ENCODE data around the gene ABCC9. TPM values are rescaled to one million over a fixed set of nuclear protein-coding genes. Genes with fewer than 3 reads are reported as not detected.

ABCC9 gene
- not detected for polyA plus RNA-seq

DNA sequence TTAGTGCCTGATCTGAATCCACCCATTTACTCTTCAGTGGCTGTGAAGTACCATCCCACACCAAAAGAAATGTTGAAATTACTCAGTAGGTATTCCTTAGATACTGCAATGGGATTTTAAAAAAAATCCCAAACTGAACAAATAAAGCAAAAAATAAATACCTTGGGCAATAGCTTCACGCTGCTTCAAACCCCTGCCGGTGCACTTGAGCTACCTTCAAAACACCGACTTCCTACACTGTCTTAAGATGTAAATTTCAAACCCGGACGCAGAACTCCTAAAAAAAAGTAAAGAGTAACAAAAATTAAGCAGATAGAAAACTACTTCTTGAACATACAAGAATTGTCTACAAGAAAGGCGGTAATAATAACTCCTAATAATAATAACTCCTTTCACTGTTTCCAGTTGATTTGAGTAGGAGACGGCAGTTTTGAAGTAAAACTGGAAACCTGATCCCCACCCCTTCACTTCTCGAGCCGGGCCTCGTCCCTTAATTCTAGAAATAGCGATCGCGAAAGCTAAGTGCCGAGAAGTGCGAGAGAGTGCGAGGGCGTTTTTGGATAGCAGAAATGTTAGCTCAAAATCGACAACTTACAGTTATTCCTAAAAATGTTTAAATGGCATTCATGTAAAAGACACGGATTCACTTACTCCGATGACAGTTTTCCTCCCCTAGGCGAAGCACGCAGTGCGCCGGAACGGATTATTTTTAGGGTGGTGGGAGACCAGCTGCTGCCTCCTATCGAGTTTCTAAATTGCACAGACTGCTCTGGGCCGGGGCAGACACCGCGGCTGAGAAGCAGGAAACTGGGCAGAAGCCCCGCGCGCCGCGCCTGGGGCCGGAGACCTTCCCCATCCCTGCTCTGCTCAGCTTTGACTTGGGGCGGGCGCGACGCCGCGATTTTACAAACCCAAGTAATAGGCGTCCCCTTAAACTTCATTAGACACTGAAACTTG is at the start of gene ABCC9:
ABCC9 (minus strand) TSS at position 878 of the 957 bp plus-strand sequence. CDS start 4,752 bp downstream, outside the sequence.
- DNase-seq = no peak
- Mint-ChIP-seq H3K4me1 (peaks cover 0 to 9% of the 10 kb centered on the region in 2 donors), H3K4me3 (peak within 1 kb of the TSS in 1 of 5 donors; percentile 38), H3K9me3 (peaks cover 0 to 36% (median 10%) of the 10 kb centered on the region in 6 donors), H3K27me3 (ENCODE audit: low read depth in 3 of 3) (peaks cover 13 to 28% (median 20%) of the 10 kb centered on the region in 3 donors), H3K27ac (no peak within 1 kb of the TSS), H3K36me3 (peaks cover 0 to 7% (median 0%) of the 10 kb centered on the region in 3 donors)

DNA sequence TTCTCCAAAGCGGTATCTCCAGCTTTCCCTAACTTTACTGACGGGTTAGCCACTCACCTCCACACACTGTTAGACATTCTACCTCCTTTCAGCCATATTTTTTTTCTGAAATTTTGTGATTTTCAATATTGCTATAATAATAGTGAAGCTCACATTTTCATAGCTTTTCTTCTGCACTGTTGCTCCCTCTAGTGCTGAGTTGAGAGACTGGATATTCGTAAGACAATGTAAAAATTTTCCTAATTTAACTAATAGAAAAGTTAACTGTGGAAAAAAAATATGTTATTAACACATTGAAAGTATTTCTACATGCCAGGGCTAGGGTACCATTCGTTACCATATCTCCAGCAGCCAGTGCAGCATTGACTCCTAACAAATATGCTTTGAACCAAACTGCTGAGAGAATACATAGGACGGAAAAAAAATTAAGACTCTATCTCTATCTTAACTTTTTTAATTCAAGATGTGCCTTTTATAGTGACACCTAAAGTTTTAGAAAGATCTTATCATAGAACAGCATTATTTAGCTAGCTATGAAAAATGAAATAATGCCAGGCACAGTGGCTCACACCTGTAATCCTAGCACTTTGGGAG is 48.7 kb upstream of the ABCC9 start:
- H3K4me1 Mint-ChIP-seq = no peaks in the 10 kb centered on the region
- H3K27me3 Mint-ChIP-seq (ENCODE audit: low read depth in 3 of 3) = peaks cover 0 to 10% (median 5%) of the 10 kb centered on the region in 3 donors

DNA sequence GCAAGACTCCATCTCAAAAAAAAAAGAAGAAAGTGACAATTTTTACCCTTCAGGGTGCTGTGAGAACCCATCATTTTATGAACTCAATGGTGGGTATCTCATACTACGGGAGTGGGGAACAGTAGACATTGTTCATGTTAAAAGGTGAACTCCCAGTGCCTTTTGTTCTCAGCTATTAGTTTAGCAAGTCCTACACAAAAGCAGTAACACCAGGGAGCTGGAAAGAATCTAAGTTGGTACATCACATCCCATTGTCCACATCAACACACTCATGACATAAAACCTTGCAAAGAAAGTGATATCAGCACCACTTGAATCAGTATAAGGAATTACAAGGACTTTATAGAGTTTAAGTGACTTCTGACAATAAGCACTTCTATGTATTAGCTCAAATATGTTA is 47.4 kb upstream of the ABCC9 start:
- H3K27ac Mint-ChIP-seq = no peak overlapping the region
- no peaks in the 10 kb centered on the region for H3K9me3 Mint-ChIP-seq
- no peaks in the 10 kb centered on the region for H3K36me3 Mint-ChIP-seq
- peaks cover 0 to 7% (median 5%) of the 10 kb centered on the region in 3 donors for H3K27me3 Mint-ChIP-seq (ENCODE audit: low read depth in 3 of 3)
- no peak for DNase-seq
- no peak overlapping the region for H3K4me3 Mint-ChIP-seq
- no peaks in the 10 kb centered on the region for H3K4me1 Mint-ChIP-seq

More for the DNA sequence above, 48.7 kb upstream of the ABCC9 start:
- no peak overlapping the region for H3K4me3 Mint-ChIP-seq
- DNase-seq = no peak
- H3K36me3 Mint-ChIP-seq = no peaks in the 10 kb centered on the region
- peaks cover 0 to 3% (median 0%) of the 10 kb centered on the region in 6 donors for H3K9me3 Mint-ChIP-seq
- no peak overlapping the region for H3K27ac Mint-ChIP-seq

DNA sequence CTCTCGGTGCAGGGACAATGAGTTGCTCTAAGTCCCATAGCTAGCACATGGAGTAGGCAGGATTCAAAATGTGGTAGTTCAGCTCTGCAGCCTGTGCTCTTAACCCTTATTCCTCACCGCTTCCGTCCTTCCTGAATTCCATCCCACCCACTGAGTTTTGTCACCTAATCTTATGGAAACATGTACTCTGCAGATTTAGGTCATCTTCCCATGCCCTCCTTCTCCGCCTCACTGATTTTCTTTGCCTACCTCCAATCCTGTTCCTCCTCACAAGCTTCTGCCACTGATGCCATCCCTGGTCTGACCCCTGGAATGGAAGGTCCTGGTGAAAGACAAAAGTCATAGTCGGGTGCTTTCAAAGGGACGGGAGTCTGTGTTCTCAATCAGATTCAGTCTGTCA is 46.5 kb upstream of the ABCC9 start:
- H3K27ac Mint-ChIP-seq = no peak overlapping the region
- H3K4me3 Mint-ChIP-seq = no peak overlapping the region
- no peaks in the 10 kb centered on the region for H3K4me1 Mint-ChIP-seq
- no peaks in the 10 kb centered on the region for H3K9me3 Mint-ChIP-seq
- no peaks in the 10 kb centered on the region for H3K36me3 Mint-ChIP-seq
- peaks cover 0 to 7% (median 5%) of the 10 kb centered on the region in 3 donors for H3K27me3 Mint-ChIP-seq (ENCODE audit: low read depth in 3 of 3)
- no peak for DNase-seq

DNA sequence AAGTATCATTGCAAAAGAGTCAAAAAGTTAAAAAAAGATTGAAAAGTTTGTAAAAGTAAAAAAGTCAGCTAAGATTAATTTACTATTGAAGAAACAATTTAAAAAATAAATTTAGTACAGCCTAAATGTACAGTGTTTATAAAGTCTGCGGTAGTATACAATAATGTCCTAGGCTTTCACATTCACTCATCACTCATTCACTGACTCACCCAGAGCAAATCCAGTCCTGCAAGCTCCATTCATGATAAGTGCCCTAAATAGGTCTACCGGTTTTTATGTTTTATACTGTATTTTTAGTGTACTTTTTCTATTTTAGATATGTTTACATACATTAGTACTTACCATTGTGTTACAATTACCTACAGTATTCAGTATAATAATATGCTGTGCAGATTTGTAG is 43.9 kb upstream of the ABCC9 start:
- no peak overlapping the region for H3K4me3 Mint-ChIP-seq
- H3K27ac Mint-ChIP-seq = no peak overlapping the region
- H3K4me1 Mint-ChIP-seq = no peaks in the 10 kb centered on the region
- peaks cover 0 to 9% (median 5%) of the 10 kb centered on the region in 3 donors for H3K27me3 Mint-ChIP-seq (ENCODE audit: low read depth in 3 of 3)
- no peaks in the 10 kb centered on the region for H3K36me3 Mint-ChIP-seq
- DNase-seq = no peak
- peaks cover 0 to 4% (median 0%) of the 10 kb centered on the region in 6 donors for H3K9me3 Mint-ChIP-seq

DNA sequence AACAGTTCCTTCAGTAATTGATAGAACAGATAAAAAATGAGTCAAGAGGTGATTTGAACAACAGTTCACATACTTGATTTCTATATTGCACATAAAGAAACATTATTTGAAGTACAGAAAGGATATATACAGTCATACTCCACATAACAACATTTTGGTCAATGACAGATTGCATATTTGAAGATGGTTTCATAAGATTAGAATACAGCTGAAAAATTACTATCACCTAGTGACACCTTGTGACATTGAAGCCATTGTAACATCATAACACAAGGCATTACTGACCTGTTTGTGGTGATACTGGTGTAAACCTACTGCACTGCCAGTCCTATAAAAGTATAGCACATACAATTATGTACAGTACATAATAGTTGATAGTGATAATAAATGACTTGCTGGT is 43.1 kb upstream of the ABCC9 start:
- H3K36me3 Mint-ChIP-seq = no peaks in the 10 kb centered on the region
- H3K4me3 Mint-ChIP-seq = no peak overlapping the region
- H3K27ac Mint-ChIP-seq = no peak overlapping the region
- no peak for DNase-seq
- H3K9me3 Mint-ChIP-seq = peaks cover 0 to 5% (median 0%) of the 10 kb centered on the region in 6 donors
- no peaks in the 10 kb centered on the region for H3K4me1 Mint-ChIP-seq
- H3K27me3 Mint-ChIP-seq (ENCODE audit: low read depth in 3 of 3) = peaks cover 0 to 6% (median 2%) of the 10 kb centered on the region in 3 donors

DNA sequence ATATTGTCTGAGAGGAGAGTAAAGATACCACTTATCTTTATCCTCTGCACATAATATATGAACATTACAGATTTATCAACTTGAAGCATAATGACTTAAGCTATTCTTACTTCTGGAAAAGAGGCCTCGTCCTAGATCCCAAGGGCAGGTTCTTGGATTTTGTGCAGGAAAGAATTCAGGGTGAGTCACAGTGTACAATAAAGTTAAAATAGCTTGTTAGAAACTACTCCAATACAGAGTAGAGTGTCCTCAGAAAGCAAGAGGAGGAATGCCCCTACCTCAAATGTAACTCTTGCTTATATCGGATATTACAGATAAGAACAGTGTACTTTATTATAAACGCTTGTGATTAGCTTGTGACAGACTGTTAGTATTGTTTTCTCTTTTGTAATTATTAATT is 41.9 kb upstream of the ABCC9 start:
- H3K9me3 Mint-ChIP-seq = peaks cover 0 to 5% (median 0%) of the 10 kb centered on the region in 6 donors
- no peak overlapping the region for H3K27ac Mint-ChIP-seq
- H3K27me3 Mint-ChIP-seq (ENCODE audit: low read depth in 3 of 3) = peaks cover 0 to 6% (median 2%) of the 10 kb centered on the region in 3 donors
- no peak overlapping the region for H3K4me3 Mint-ChIP-seq
- DNase-seq = no peak
- H3K4me1 Mint-ChIP-seq = no peaks in the 10 kb centered on the region
- no peaks in the 10 kb centered on the region for H3K36me3 Mint-ChIP-seq

DNA sequence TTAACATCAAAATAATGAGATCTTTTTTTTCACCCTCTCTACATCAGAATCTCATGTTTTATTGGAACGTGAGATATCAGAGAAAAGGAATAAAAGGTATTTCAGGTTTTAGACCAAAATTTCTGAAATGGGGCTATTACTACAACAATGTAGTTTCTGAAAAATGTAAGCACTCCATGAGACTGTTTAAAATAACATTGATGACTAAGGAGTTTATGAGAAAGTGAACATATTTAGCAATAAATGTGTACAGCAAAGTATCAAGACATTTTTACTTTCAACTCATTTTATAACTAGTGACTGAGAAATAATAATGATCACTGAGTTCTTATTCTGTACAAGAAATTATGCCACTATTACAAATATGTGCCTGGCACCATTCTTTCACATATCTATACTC is 39.3 kb upstream of the ABCC9 start:
- no peak for DNase-seq
- Mint-ChIP-seq H3K36me3 (no peaks in the 10 kb centered on the region), H3K4me3 (no peak overlapping the region), H3K9me3 (peaks cover 0 to 5% (median 0%) of the 10 kb centered on the region in 6 donors), H3K27ac (no peak overlapping the region), H3K27me3 (ENCODE audit: low read depth in 3 of 3) (peaks cover 0 to 4% (median 0%) of the 10 kb centered on the region in 3 donors), H3K4me1 (no peaks in the 10 kb centered on the region)

DNA sequence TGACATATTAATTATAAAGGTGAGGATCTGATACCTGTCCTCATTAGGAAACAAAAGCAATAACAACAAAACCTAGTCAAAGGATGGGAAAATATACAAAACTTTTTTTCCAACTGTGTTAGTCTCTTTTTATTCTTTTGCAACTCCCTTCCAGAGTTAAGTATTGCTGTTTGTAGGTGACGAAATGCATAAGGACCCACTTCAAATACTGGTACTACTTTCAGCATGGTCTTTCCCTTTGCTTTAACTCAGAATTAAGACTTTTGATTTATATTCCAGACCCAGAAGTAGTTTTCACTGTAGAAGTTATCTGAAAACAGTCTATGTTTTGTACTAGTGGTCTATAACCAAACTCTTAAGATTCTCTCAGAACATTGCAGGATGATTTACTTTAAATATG is 34.1 kb upstream of the ABCC9 start:
- no peak for DNase-seq
- H3K36me3 Mint-ChIP-seq = no peaks in the 10 kb centered on the region
- H3K4me3 Mint-ChIP-seq = no peak overlapping the region
- H3K27ac Mint-ChIP-seq = no peak overlapping the region
- H3K4me1 Mint-ChIP-seq = no peaks in the 10 kb centered on the region
- peaks cover 0 to 1% (median 0%) of the 10 kb centered on the region in 6 donors for H3K9me3 Mint-ChIP-seq
- H3K27me3 Mint-ChIP-seq (ENCODE audit: low read depth in 3 of 3) = peaks cover 0 to 2% (median 2%) of the 10 kb centered on the region in 3 donors

DNA sequence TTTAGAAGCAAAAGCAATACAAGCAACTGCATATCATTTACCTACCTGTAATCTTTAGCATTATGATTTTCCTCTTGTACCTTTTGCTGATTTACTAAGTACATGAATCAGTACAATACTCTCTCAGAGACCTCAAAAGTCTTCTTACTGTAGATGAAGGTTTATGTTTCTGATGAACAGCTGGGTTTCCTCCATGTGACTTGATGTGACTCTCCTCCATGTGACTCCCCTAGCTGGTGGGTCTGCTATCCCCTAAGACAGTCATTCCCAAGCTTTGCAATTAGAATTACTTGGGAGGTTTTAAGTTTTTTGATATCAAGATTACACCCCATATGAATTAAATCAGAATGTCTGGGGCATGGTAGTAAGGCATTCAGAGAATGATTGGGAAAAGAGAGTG is 32.0 kb upstream of the ABCC9 start:
- DNase-seq = no peak
- H3K9me3 Mint-ChIP-seq = no peaks in the 10 kb centered on the region

DNA sequence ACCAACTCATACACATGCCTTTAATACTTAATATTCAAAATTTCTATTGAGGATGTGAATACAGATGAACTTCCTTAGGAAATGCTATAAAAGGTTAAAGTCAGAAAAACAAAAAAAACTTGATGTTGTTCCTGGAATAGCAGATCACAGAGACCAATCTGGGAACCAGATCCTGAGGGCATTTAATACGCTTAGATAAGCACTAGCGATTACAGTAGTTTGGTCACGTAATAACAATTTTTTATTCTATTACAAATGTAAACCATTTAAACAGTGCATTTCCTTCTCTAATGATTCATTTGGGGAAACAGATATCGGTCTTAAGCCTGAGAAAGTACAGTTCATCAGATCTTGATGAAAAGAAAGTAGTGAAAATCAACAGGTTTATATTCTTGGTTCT is 30.8 kb upstream of the ABCC9 start:
- H3K4me1 Mint-ChIP-seq = no peaks in the 10 kb centered on the region
- H3K4me3 Mint-ChIP-seq = no peak overlapping the region
- DNase-seq = no peak
- H3K27me3 Mint-ChIP-seq (ENCODE audit: low read depth in 3 of 3) = peaks cover 0 to 2% (median 2%) of the 10 kb centered on the region in 3 donors
- H3K27ac Mint-ChIP-seq = no peak overlapping the region
- no peaks in the 10 kb centered on the region for H3K36me3 Mint-ChIP-seq
- H3K9me3 Mint-ChIP-seq = peaks cover 0 to 7% (median 1%) of the 10 kb centered on the region in 6 donors

More for the DNA sequence above, 32.0 kb upstream of the ABCC9 start:
- H3K27ac Mint-ChIP-seq = no peak overlapping the region
- no peaks in the 10 kb centered on the region for H3K36me3 Mint-ChIP-seq
- H3K4me1 Mint-ChIP-seq = no peaks in the 10 kb centered on the region
- H3K27me3 Mint-ChIP-seq (ENCODE audit: low read depth in 3 of 3) = peaks cover 0 to 2% (median 2%) of the 10 kb centered on the region in 3 donors
- no peak overlapping the region for H3K4me3 Mint-ChIP-seq

DNA sequence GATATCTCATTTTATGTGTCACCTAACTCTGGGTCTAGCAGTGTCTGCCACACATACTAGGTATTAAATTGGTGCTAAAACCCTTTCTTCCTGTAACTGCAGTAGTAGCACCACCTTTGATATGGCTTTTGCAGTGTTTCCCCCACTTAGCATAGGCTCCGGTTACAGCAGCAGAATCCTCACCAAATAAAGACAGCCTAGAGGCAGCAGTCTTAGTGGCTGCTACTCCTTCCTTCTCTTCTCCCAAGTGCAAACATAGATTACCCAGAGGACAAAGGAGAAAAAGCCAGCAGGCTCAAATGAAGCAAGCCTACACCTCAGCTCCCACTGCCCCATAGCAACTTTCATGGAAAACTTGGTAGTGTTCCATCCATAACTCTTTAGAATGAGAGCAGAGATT is 30.1 kb upstream of the ABCC9 start:
- H3K27me3 Mint-ChIP-seq (ENCODE audit: low read depth in 3 of 3) = peaks cover 0 to 2% (median 2%) of the 10 kb centered on the region in 3 donors

DNA sequence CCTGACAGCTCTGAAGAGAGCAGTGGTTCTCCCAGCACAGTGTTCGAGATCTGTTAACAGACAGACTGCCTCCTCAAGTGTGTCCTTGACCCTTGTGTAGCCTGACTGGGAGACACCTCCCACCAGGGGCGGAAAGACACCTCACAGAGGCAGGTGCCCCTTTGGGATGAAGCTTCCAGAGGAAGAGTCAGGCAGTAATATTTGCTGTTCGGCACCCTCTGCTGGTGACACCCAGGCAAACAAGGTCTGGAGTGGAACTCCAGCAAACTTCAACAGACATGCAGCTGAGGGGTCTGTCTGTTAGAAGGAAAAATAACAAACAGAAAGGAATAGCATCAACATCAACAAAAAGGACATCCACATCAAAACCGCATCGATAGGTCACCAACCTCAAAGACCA is 21.6 kb upstream of the ABCC9 start:
- Mint-ChIP-seq H3K27ac (no peak overlapping the region), H3K9me3 (peaks cover 0 to 12% (median 5%) of the 10 kb centered on the region in 6 donors), H3K27me3 (ENCODE audit: low read depth in 3 of 3) (peaks cover 0 to 1% (median 0%) of the 10 kb centered on the region in 3 donors), H3K36me3 (peaks cover 0 to 3% (median 0%) of the 10 kb centered on the region in 3 donors), H3K4me3 (no peak overlapping the region), H3K4me1 (no peaks in the 10 kb centered on the region)
- DNase-seq = no peak

More for the DNA sequence above, 30.1 kb upstream of the ABCC9 start:
- Mint-ChIP-seq H3K9me3 (peaks cover 0 to 7% (median 1%) of the 10 kb centered on the region in 6 donors), H3K4me1 (no peaks in the 10 kb centered on the region), H3K27ac (no peak overlapping the region), H3K4me3 (no peak overlapping the region), H3K36me3 (no peaks in the 10 kb centered on the region)
- DNase-seq = no peak

DNA sequence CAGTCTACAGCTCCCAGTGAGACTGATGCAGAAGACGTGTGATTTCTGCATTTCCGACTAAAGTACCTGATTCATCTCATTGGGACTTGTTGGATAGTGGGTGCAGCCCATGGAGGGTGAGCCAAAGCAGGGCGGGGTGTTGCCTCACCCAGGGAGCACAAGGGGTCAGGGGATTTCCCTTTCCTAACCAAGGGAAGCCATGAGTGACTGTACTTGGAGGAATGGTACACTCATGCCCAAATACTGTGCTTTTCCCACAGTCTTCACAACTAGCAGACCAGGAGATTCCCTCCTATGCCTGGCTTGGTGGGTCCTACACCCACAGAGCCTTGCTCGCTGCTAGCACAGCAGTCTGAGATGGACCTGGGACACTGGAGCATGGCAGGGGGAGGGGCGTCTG is 21.0 kb upstream of the ABCC9 start:
- H3K27ac Mint-ChIP-seq = no peak overlapping the region
- no peak overlapping the region for H3K4me3 Mint-ChIP-seq
- H3K4me1 Mint-ChIP-seq = no peaks in the 10 kb centered on the region
- H3K27me3 Mint-ChIP-seq (ENCODE audit: low read depth in 3 of 3) = peaks cover 0 to 1% (median 0%) of the 10 kb centered on the region in 3 donors
- no peak for DNase-seq
- H3K9me3 Mint-ChIP-seq = peaks cover 0 to 11% (median 5%) of the 10 kb centered on the region in 6 donors
- H3K36me3 Mint-ChIP-seq = peaks cover 0 to 3% (median 0%) of the 10 kb centered on the region in 3 donors

All from immature natural killer cell (primary cell).